Type B pancreatic cell (in vitro differentiated cells): ENCODE data around the gene MEGF11. TPM values are rescaled to one million over a fixed set of nuclear protein-coding genes. Genes with fewer than 3 reads are reported as not detected.

Source experiments
- DNase-seq: peaks from one replicate; pipeline ENCODE4 v3.0.0; 2021; ENCODE audit warnings: mixed read lengths; ENCODE audit not compliant: unreplicated experiment; ENCODE audit errors: extremely low spot score
- H3K27ac Mint-ChIP-seq: 2 replicates; pipeline ENCODE4 v1.8.0; 2021; ENCODE audit warnings: mild to moderate bottlenecking, mixed read lengths
- H3K27me3 Mint-ChIP-seq: 2 replicates; pipeline ENCODE4 v1.8.0; 2021; ENCODE audit warnings: mixed read lengths
- H3K36me3 Mint-ChIP-seq: 2 replicates; pipeline ENCODE4 v1.8.0; 2021; ENCODE audit warnings: mixed read lengths
- H3K4me1 Mint-ChIP-seq: one replicate; pipeline ENCODE4 v1.8.0; 2021; ENCODE audit warnings: mixed read lengths; ENCODE audit not compliant: unreplicated experiment
- H3K4me3 Mint-ChIP-seq: 2 replicates; pipeline ENCODE4 v1.8.0; 2021; ENCODE audit warnings: mild to moderate bottlenecking, mixed read lengths
- H3K9me3 Mint-ChIP-seq: 2 replicates; pipeline ENCODE4 v1.8.0; 2021; ENCODE audit warnings: mixed read lengths
- total RNA-seq: library from RNA; stranded (reverse); gene quantifications from 2 replicates; pipeline ENCODE4 v1.2.1, GENCODE V29; 2021; ENCODE audit warnings: low replicate concordance
- TF ChIP-seq, protein P1 (sequence below): fragments of 200-600 bp; sonication (generic); conservative IDR thresholded peaks from 2 replicates; pipeline ENCODE4 v1.5.0; 2021; ENCODE audit warnings: antibody characterized with exemption, mild to moderate bottlenecking

MEGF11 gene
- total RNA-seq, 1 donor from 2014 or later, result 3.3 TPM

DNA sequence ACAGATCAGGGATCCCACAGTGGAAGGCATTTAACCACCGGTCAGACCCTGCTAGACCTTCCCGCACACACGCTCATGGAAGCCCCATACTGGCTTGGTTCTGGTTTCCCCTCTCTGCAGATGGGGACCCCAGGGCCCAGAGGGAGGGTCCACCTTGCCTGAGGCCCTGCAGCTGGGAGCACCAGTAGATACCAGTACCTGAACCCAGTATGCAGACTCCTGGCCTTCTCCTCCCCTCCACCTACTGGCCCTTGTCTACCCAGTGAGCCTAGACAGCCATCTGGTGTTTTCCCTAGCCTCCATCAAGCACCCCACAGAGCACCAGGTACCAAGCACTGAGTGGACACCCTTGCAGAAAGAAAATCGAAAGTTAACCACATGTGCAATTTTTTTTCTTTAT, 65.1 kb downstream of the MEGF11 start:
- no peaks in the 10 kb centered on the region for H3K9me3 Mint-ChIP-seq
- DNase-seq, result no peak
- no peak overlapping the region for H3K4me3 Mint-ChIP-seq
- TF ChIP-seq, protein P1, sequence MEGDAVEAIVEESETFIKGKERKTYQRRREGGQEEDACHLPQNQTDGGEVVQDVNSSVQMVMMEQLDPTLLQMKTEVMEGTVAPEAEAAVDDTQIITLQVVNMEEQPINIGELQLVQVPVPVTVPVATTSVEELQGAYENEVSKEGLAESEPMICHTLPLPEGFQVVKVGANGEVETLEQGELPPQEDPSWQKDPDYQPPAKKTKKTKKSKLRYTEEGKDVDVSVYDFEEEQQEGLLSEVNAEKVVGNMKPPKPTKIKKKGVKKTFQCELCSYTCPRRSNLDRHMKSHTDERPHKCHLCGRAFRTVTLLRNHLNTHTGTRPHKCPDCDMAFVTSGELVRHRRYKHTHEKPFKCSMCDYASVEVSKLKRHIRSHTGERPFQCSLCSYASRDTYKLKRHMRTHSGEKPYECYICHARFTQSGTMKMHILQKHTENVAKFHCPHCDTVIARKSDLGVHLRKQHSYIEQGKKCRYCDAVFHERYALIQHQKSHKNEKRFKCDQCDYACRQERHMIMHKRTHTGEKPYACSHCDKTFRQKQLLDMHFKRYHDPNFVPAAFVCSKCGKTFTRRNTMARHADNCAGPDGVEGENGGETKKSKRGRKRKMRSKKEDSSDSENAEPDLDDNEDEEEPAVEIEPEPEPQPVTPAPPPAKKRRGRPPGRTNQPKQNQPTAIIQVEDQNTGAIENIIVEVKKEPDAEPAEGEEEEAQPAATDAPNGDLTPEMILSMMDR, result no peak
- H3K27ac Mint-ChIP-seq, result no peak overlapping the region
- H3K27me3 Mint-ChIP-seq, result peaks cover 34% of the 10 kb centered on the region
- no peaks in the 10 kb centered on the region for H3K36me3 Mint-ChIP-seq
- no peaks in the 10 kb centered on the region for H3K4me1 Mint-ChIP-seq

DNA sequence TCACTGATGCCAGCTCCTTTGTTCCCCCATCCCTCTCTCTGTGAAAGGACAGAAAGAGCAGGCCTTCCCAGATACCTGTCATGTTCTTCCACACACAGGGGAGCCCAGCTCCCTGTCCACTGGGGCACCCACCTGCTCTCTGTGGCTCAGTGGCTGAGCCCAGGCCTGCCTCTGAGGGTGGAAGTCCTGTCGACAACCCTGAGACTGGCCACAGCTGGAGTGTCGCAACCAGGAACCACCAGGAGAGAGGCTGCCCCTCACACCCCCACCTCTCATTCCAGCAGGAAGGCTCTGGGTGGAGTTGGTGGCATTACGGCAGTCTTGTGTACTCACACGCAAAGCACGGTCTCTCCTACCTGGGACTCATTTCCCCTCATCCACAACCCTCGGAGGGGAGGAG, 66.3 kb downstream of the MEGF11 start:
- no peaks in the 10 kb centered on the region for H3K36me3 Mint-ChIP-seq
- H3K27ac Mint-ChIP-seq, result no peak overlapping the region
- TF ChIP-seq, protein P1, result no peak
- peaks cover 45% of the 10 kb centered on the region for H3K27me3 Mint-ChIP-seq
- DNase-seq, result no peak
- no peaks in the 10 kb centered on the region for H3K4me1 Mint-ChIP-seq
- no peaks in the 10 kb centered on the region for H3K9me3 Mint-ChIP-seq
- H3K4me3 Mint-ChIP-seq, result no peak overlapping the region

DNA sequence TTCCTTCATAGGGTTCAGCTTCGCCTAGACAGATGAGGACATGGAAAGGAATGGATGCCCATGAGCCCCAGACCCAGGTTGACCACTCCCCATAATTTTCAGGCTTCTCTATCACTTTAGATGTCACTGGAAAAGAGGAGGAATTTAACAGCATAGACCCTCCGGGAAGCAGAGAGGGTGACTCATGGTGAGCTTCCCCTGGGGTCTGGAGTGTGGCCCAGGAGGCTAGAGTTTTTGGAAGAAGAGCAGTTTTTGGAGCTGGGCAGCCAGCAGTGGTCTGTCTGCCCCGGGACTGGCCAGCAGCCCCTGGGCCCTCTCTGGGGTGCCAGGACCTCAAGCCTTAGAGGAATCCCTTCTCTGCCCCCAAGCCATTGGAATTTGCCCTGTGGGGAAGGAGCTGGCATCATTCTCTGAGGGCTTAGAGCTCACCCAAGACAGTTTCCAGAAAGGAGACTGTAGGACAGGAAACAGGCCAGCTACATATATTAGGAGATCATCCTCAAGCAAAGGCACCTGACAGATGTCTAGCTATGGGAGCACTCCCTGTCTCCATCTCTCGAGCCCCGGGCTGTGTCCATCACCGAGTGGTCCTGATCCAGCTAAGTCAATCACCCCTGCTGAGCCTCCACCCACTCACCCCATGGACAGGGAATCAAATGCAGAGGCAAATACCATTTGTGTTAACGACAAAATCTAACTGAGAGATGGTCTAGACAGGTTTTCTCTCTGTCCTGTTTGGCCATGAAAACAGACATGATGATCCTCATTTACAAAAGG, 67.3 kb downstream of the MEGF11 start:
- no peaks in the 10 kb centered on the region for H3K36me3 Mint-ChIP-seq

DNA sequence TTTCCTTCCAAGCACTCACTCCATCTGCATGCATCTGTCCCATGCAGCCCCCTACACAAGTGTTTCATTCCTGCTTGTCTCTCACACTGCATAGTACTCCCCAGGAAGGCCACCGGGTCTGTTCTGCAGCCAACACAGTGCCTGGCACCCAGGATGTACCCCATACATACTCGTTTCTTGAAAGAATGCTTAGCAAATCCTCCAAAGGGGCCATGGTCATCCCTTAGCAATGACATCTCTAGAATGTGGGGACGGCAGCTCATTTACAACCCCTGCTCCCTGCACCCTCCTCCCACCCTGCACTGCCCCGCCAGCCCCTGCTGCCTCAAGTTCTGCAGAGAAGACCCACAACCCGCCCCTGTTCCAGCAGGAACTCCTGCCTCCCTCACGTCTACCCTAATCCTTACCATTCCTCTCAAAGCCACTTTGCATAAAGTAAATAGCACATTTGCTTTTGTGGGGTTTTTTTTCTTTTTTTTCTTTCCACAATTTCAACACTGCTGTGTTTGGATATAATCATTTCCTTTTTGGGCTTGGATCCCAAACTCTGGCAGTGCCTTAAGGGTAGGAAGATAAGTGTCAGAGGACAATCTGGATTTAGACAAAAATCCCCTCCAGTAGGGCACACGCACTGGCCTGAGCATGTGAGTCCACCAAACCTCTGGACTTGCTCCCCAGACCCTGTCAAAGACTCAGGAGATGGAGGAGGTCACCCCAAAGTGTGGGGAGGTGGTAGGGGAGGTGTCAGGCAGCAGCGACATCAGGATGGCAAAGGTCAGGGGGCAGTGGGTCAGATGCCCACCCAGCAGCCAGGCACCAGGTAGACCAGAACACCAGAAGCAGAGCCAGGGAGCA, 68.4 kb downstream of the MEGF11 start:
- TF ChIP-seq, protein P1, result no peak
- Mint-ChIP-seq H3K4me3 (no peak overlapping the region), H3K27ac (no peak overlapping the region), H3K27me3 (peaks cover 65% of the 10 kb centered on the region), H3K36me3 (no peaks in the 10 kb centered on the region), H3K4me1 (peaks cover 6% of the 10 kb centered on the region), H3K9me3 (no peaks in the 10 kb centered on the region)
- DNase-seq, result no peak

More for the DNA sequence above, 67.3 kb downstream of the MEGF11 start:
- Mint-ChIP-seq H3K4me1 (no peaks in the 10 kb centered on the region), H3K27me3 (peaks cover 55% of the 10 kb centered on the region), H3K4me3 (no peak overlapping the region), H3K27ac (no peak overlapping the region), H3K9me3 (no peaks in the 10 kb centered on the region)
- DNase-seq, result no peak
- TF ChIP-seq, protein P1, result no peak

DNA sequence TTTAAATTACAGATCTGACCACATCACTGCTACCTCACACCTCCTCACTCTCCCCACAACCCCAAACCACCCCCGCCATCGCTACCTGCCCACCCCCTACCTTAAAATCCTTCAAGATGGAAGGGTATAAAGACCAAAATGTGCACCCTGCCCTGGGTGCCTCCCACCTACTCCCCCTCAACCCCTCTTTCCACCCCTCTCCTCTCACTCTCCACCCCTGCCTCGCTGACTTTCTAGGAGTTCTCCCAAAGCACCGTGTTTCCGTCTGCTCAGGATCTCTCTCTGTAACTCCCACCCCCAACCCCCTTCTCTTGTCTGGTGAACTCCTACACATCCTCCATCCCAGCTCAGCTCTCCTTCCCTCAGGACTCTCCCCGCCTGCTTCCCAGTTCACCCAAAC, 69.1 kb downstream of the MEGF11 start:
- Mint-ChIP-seq H3K4me1 (peaks cover 6% of the 10 kb centered on the region), H3K27me3 (peaks cover 70% of the 10 kb centered on the region), H3K27ac (no peak overlapping the region), H3K36me3 (no peaks in the 10 kb centered on the region), H3K4me3 (no peak overlapping the region), H3K9me3 (no peaks in the 10 kb centered on the region)
- no peak for DNase-seq
- TF ChIP-seq, protein P1, result no peak
